IMR-90 (cell line): ENCODE measurements around the gene B4GALNT1. TPM values are rescaled to one million over a fixed set of nuclear protein-coding genes. Genes with fewer than 3 reads are reported as not detected.

Experiments used
- ATAC-seq: fragments of 200-7000 bp; cut with Tn5 transposase; 2 replicates; pipeline ENCODE4 v1.9.1; 2020; ENCODE audit warnings: low read depth, mild to moderate bottlenecking, moderate library complexity
- BruUV-seq: library from RNA; stranded (reverse); fragments of 400-500 nt; replicated peaks from 2 replicates; lab custom pipeline; 2021; lab: Mats Ljungman, UMichigan
- CTCF ChIA-PET: fragments of 300-600 bp; formaldehyde crosslinking; extraction: SDS; loops from one replicate; lab custom pipeline; 2021; ENCODE audit warnings: antibody characterized with exemption; lab: Yijun Ruan, JAX
- POLR2A ChIA-PET: fragments of 300-600 bp; sonication (Branson Sonifier 250); formaldehyde crosslinking; loops from one replicate; lab custom pipeline; 2022; ENCODE audit warnings: antibody characterized with exemption; ENCODE audit not compliant: unreplicated experiment; lab: Charles Lee
- DNase-seq: peaks from one replicate; pipeline ENCODE4 v3.0.0; 2013
- H2AFZ ChIP-seq: replicated peaks from 2 replicates; pipeline ENCODE3; 2013; ENCODE audit warnings: low read length, mild to moderate bottlenecking; ENCODE audit not compliant: poor library complexity
- H2AK5ac ChIP-seq: 2 replicates; pipeline ENCODE4 v1.6.1; 2013; ENCODE audit warnings: low read depth, low read length, inconsistent platforms
- H2AK9ac ChIP-seq: replicated peaks from 2 replicates; pipeline ENCODE3; 2013; ENCODE audit warnings: mild to moderate bottlenecking, low read depth, low read length, moderate library complexity; ENCODE audit not compliant: poor library complexity
- H2BK120ac ChIP-seq: 2 replicates; pipeline ENCODE4 v1.6.1; 2013; ENCODE audit warnings: low read depth, low read length, inconsistent platforms
- H2BK15ac ChIP-seq: 3 replicates; pipeline ENCODE4 v1.6.1; 2013; ENCODE audit warnings: low read depth, low read length, inconsistent platforms
- H2BK20ac ChIP-seq: 2 replicates; pipeline ENCODE4 v1.6.1; 2013; ENCODE audit warnings: low read depth, mild to moderate bottlenecking, inconsistent platforms, low read length, moderate library complexity
- H2BK5ac ChIP-seq: 2 replicates; pipeline ENCODE4 v1.6.1; 2013; ENCODE audit warnings: mild to moderate bottlenecking, low read depth, low read length, inconsistent platforms; ENCODE audit not compliant: poor library complexity, severe bottlenecking
- H3K14ac ChIP-seq: replicated peaks from 2 replicates; pipeline ENCODE4 v1.6.1; 2013; ENCODE audit warnings: low read depth, low read length, inconsistent platforms
- H3K18ac ChIP-seq: 2 replicates; pipeline ENCODE4 v1.6.1; 2013; ENCODE audit warnings: low read depth, low read length, control low read depth
- H3K23ac ChIP-seq: 2 replicates; pipeline ENCODE4 v1.6.1; 2013; ENCODE audit warnings: low read depth, low read length, inconsistent platforms
- H3K27ac ChIP-seq: 2 replicates; pipeline ENCODE4 v1.5.1; 2013; ENCODE audit warnings: mild to moderate bottlenecking, control low read depth, low read length; ENCODE audit not compliant: insufficient read depth
- H3K27me3 ChIP-seq: 2 replicates; pipeline ENCODE4 v1.6.1; 2013; ENCODE audit warnings: low read length; ENCODE audit not compliant: control insufficient read depth, insufficient read depth
- H3K36me3 ChIP-seq: 2 replicates; pipeline ENCODE4 v1.6.1; 2013; ENCODE audit warnings: low read length, mixed read lengths; ENCODE audit not compliant: control insufficient read depth, insufficient read depth
- H3K4ac ChIP-seq: 2 replicates; pipeline ENCODE4 v1.6.1; 2013; ENCODE audit warnings: low read depth, low read length, inconsistent platforms
- H3K4me1 ChIP-seq: 2 replicates; pipeline ENCODE4 v1.6.1; 2013; ENCODE audit warnings: low read length, mixed read lengths; ENCODE audit not compliant: control insufficient read depth, insufficient read depth
- H3K4me2 ChIP-seq: 2 replicates; pipeline ENCODE4 v1.6.1; 2013; ENCODE audit warnings: low read depth, mild to moderate bottlenecking, control low read depth, low read length, moderate library complexity
- H3K4me3 ChIP-seq: 2 replicates; pipeline ENCODE4 v1.5.1; 2013; ENCODE audit warnings: low read depth, mild to moderate bottlenecking, control low read depth, low read length, moderate library complexity; ENCODE audit not compliant: insufficient read depth
- H3K56ac ChIP-seq: 2 replicates; pipeline ENCODE4 v1.6.1; 2013; ENCODE audit warnings: low read length, inconsistent platforms; ENCODE audit not compliant: insufficient read depth; ENCODE audit errors: extremely low read depth
- H3K79me1 ChIP-seq, 2 experiments: 2 replicates each; pipeline ENCODE4 v1.6.1; 2013; ENCODE audit warnings: low read length in 2 of 2, inconsistent platforms in 1 of 2, low read depth in 1 of 2
- H3K9ac ChIP-seq: 2 replicates; pipeline ENCODE4 v1.6.1; 2013; ENCODE audit warnings: low read depth, low read length, control low read depth
- H3K9me1 ChIP-seq: 2 replicates; pipeline ENCODE4 v1.6.1; 2013; ENCODE audit warnings: low read length, inconsistent platforms; ENCODE audit not compliant: insufficient read depth
- H3K9me3 ChIP-seq: 2 replicates; pipeline ENCODE4 v1.6.1; 2013; ENCODE audit warnings: low read length; ENCODE audit not compliant: control insufficient read depth, insufficient read depth
- H4K20me1 ChIP-seq: 2 replicates; pipeline ENCODE4 v1.6.1; 2013; ENCODE audit warnings: low read length, inconsistent platforms; ENCODE audit not compliant: insufficient read depth
- H4K5ac ChIP-seq: 2 replicates; pipeline ENCODE4 v1.6.1; 2013; ENCODE audit warnings: mild to moderate bottlenecking, low read depth, low read length, control low read depth
- H4K8ac ChIP-seq, 2 experiments: 2 replicates each; pipeline ENCODE4 v1.6.1; 2013; ENCODE audit warnings: low read depth in 2 of 2, low read length in 2 of 2, control low read depth in 1 of 2, inconsistent platforms in 1 of 2
- H4K91ac ChIP-seq: 2 replicates; pipeline ENCODE4 v1.6.1; 2013; ENCODE audit warnings: low read depth, low read length, inconsistent platforms; ENCODE audit not compliant: insufficient read depth
- BHLHE40 ChIP-seq: fragments of 150-350 bp; IDR thresholded peaks from 2 replicates; pipeline ENCODE4 v1.6.1; 2016; ENCODE audit warnings: mild to moderate bottlenecking, low read depth, low read length
- CEBPB ChIP-seq: IDR thresholded peaks from 2 replicates; pipeline ENCODE4 v1.6.1; 2012; ENCODE audit warnings: low read depth, low read length, improper control_type of control experiment
- FOS ChIP-seq: fragments of 150-350 bp; IDR thresholded peaks from 2 replicates; pipeline ENCODE4 v1.6.1; 2016; ENCODE audit warnings: low read depth, low read length
- MAFK ChIP-seq: IDR thresholded peaks from 2 replicates; pipeline ENCODE4 v1.6.1; 2012; ENCODE audit warnings: low read depth, low read length, improper control_type of control experiment
- MAZ ChIP-seq: IDR thresholded peaks from 2 replicates; pipeline ENCODE4 v1.6.1; 2012; ENCODE audit warnings: low read depth, mild to moderate bottlenecking, low read length, improper control_type of control experiment, moderate library complexity, borderline replicate concordance
- MXI1 ChIP-seq: IDR thresholded peaks from 2 replicates; pipeline ENCODE4 v1.6.1; 2012; ENCODE audit warnings: low read depth, mild to moderate bottlenecking, low read length, moderate library complexity, borderline replicate concordance
- NFE2L2 ChIP-seq: fragments of 150-350 bp; IDR thresholded peaks from 2 replicates; pipeline ENCODE4 v1.6.1; 2016; ENCODE audit warnings: low read depth, mild to moderate bottlenecking, low read length
- RCOR1 ChIP-seq: IDR thresholded peaks from 2 replicates; pipeline ENCODE4 v1.6.1; 2012; ENCODE audit warnings: mild to moderate bottlenecking, low read length, improper control_type of control experiment; ENCODE audit not compliant: insufficient replicate concordance
- RFX5 ChIP-seq: IDR thresholded peaks from 2 replicates; pipeline ENCODE4 v1.8.0; 2012; ENCODE audit warnings: low read depth, mild to moderate bottlenecking, low read length, moderate library complexity
- USF2 ChIP-seq: fragments of 150-350 bp; IDR thresholded peaks from 2 replicates; pipeline ENCODE4 v1.6.1; 2017; ENCODE audit warnings: mild to moderate bottlenecking, antibody characterized with exemption, low read length, low read depth
- WGBS, 2 experiments: methylation state at CpG; one replicate each; pipeline versions ENCODE4 v1.1.5 to v1.1.7; 2013; ENCODE audit warnings: missing lambda C conversion rate in 2 of 2; ENCODE audit not compliant: insufficient read length in 1 of 2; ENCODE audit errors: extremely low coverage in 2 of 2; 5-methylcytosine and 5-hydroxymethylcytosine counted together
- dilution Hi-C: fragments of 300-500 bp; cut with HindIII; formaldehyde crosslinking; loops from one replicate; pipeline ENCODE4 v1.14.3; 2018; ENCODE audit warnings: low sequenced_read_pairs; ENCODE audit not compliant: unreplicated experiment
- in situ Hi-C: fragments of 300-500 bp; cut with MboI; formaldehyde crosslinking; loops from 3 replicates; pipeline ENCODE4 v1.14.3; 2019; ENCODE audit warnings: low sequenced_read_pairs, inconsistent platforms, mixed read lengths
- intact Hi-C: fragments of 100-400 bp; cut with micrococcal nuclease; formaldehyde crosslinking; loops from 2 replicates; pipeline ENCODE4 v1.10.0; 2022
- polyA plus RNA-seq, 3 experiments: library from polyadenylated mRNA; depleted of rRNA; stranded (reverse); fragments of >200 nt; gene quantifications; 2 replicates each; pipeline ENCODE4 v1.2.3, GENCODE V29; 2012; ENCODE audit warnings: low replicate concordance in 1 of 3
- total RNA-seq: library from RNA; depleted of rRNA; stranded (reverse); fragments of >200 nt; gene quantifications from 2 replicates; pipeline ENCODE4 v1.2.3, GENCODE V29; 2012
- TF ChIP-seq, protein P1 (sequence below): fragments of 150-350 bp; IDR thresholded peaks from 2 replicates; pipeline ENCODE4 v1.6.1; 2016; ENCODE audit warnings: low read depth, mild to moderate bottlenecking, low read length, moderate library complexity, borderline replicate concordance

B4GALNT1 gene
- total and polyA plus RNA-seq, 2 of the 4 experiments (the other 2 are of a cell fraction) = 0.18 to 0.62 TPM

- peaks cover 18% of the 10 kb centered on the region for H3K36me3 ChIP-seq
- H2AK9ac ChIP-seq = no peak overlapping the region
- no peak overlapping the region for H4K5ac ChIP-seq
- H3K23ac ChIP-seq = no peak overlapping the region
- dilution Hi-C loops = no loop called here
- no peak overlapping the region for H2AK5ac ChIP-seq
- H3K4me3 ChIP-seq = no peak overlapping the region
- H3K9me1 ChIP-seq = peaks cover 10% of the 10 kb centered on the region; the same call in 1 of the 2 replicates
- peaks cover 9% of the 10 kb centered on the region for H3K4me1 ChIP-seq
- CTCF ChIA-PET = interaction anchor here (0.7 to 0.8 kb wide), 2 partner anchors 9 to 33 kb away, joined by 3 read pairs; partner anchors contain the start of gene B4GALNT1
- no peak overlapping the region for H2BK5ac ChIP-seq
- H2BK15ac ChIP-seq = no peak overlapping the region
- POLR2A ChIA-PET = interaction anchor here (1.1 kb wide), 1 partner anchor 11 kb away, joined by 3 read pairs; the partner anchor contains the start of gene ARHGEF25
- H4K8ac ChIP-seq = no peak overlapping the region
- DNase-seq = no peak
- H3K27ac ChIP-seq = no peak overlapping the region
- H3K56ac ChIP-seq = no peak overlapping the region
- no peaks in the 10 kb centered on the region for H3K9me3 ChIP-seq
- no peak overlapping the region for H3K18ac ChIP-seq
- no peak overlapping the region for H2AFZ ChIP-seq
- H3K4ac ChIP-seq = no peak overlapping the region
- no peak overlapping the region for H4K91ac ChIP-seq
- no peak for TF ChIP-seq RFX5
- TF ChIP-seq, protein P1, sequence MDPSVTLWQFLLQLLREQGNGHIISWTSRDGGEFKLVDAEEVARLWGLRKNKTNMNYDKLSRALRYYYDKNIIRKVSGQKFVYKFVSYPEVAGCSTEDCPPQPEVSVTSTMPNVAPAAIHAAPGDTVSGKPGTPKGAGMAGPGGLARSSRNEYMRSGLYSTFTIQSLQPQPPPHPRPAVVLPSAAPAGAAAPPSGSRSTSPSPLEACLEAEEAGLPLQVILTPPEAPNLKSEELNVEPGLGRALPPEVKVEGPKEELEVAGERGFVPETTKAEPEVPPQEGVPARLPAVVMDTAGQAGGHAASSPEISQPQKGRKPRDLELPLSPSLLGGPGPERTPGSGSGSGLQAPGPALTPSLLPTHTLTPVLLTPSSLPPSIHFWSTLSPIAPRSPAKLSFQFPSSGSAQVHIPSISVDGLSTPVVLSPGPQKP = no peak
- TF ChIP-seq MAFK = no peak
- no peak for TF ChIP-seq RCOR1
- TF ChIP-seq CEBPB = no peak
- TF ChIP-seq BHLHE40 = no peak
- TF ChIP-seq MXI1 = no peak
- TF ChIP-seq NFE2L2 = no peak
- TF ChIP-seq FOS = no peak
- no peak for TF ChIP-seq MAZ
- TF ChIP-seq USF2 = no peak
- no CpG with 5 or more reads among the region's 2 CpGs for WGBS, 2 experiments
- H4K20me1 ChIP-seq = no peaks in the 10 kb centered on the region
- H3K4me2 ChIP-seq = no peak overlapping the region
- no peak overlapping the region for H3K14ac ChIP-seq
- no TSS peak for BruUV-seq
- no peak overlapping the region for H2BK120ac ChIP-seq
- peaks cover 5 to 11% of the 10 kb centered on the region in 2 experiments; a peak in 2 of 4 replicates for H3K79me1 ChIP-seq
- no peak for ATAC-seq
- intact Hi-C loops = no loop called here
- H3K9ac ChIP-seq = no peak overlapping the region
- H2BK20ac ChIP-seq = no peak overlapping the region
- no peaks in the 10 kb centered on the region for H3K27me3 ChIP-seq
- in situ Hi-C loops = no loop called here
Observed at GRCh38 chr12:57600395-57600794, 32.6 kb downstream of the B4GALNT1 start.
